Measurements from ENCODE around the gene CLEC3B. TPM values are rescaled to one million over a fixed set of nuclear protein-coding genes. Genes with fewer than 3 reads are reported as not detected.

CLEC3B gene
- total and polyA plus RNA-seq, 2 donors (not counting 3 experiments of a cell fraction or from before 2014, with no cell fraction given): 1.8 TPM; not detected in 1

DNA sequence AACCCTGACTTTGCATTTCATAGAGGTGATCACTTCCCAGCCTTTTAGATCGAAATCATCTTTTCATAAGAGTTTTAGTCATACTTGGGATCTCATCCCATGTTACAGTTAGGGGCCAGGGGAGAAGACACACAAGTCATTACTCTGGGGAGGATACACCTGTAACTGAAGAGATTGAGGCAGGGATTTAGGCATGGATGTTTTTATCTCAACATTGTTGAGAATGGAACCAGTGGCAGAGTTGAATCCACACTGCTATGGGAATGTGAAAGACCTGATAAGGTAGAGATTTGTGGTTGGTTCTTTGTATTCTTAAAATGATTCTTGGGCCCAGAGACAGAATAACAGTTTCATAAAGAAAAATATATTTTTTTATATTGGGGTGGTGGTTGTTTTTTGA lies 16.2 kb upstream of the CLEC3B start:
- Histone ChIP-seq H3K4me2 (ENCODE audit: insufficient read depth, low read length) (no peak overlapping the region), H3K9me3 (replicated peaks; ENCODE audit: control insufficient read depth, insufficient read depth, low read length) (no peaks in the 10 kb centered on the region), H3K4me3 (replicated peaks in 1 of 3; ENCODE audit: insufficient read depth in 1 of 3, low read depth in 1 of 3, low read length in 3 of 3) (no peak overlapping the region), H4K20me1 (replicated peaks; ENCODE audit: control insufficient read depth, extremely low read depth, insufficient read depth, low read length) (no peaks in the 10 kb centered on the region), H3K9ac (replicated peaks; ENCODE audit: extremely low read depth, insufficient read depth, low read length) (no peak overlapping the region), H3K27ac (ENCODE audit: insufficient read depth, low read depth, low read length) (no peak overlapping the region), H3K79me2 (ENCODE audit: control insufficient read depth, insufficient read depth, low read length) (no peaks in the 10 kb centered on the region), H3K9me1 (replicated peaks; ENCODE audit: control insufficient read depth, extremely low read depth, insufficient read depth, low read length) (no peaks in the 10 kb centered on the region), H3K36me3 (ENCODE audit: control insufficient read depth in 2 of 2, extremely low read depth in 1 of 2, insufficient read depth in 2 of 2, low read length in 2 of 2) (peaks cover 0 to 3% of the 10 kb centered on the region in 2 experiments), H2AFZ (ENCODE audit: low read depth, low read length) (no peak overlapping the region), H3K27me3 (ENCODE audit: control insufficient read depth in 2 of 2, insufficient read depth in 2 of 2, low read length in 2 of 2) (no peaks in the 10 kb centered on the region), H3K4me1 (ENCODE audit: control insufficient read depth, extremely low read depth, insufficient read depth, low read length) (peaks cover 23% of the 10 kb centered on the region)
- dilution Hi-C loops (cut with MboI; ENCODE audit: extremely low pct_ligation_motif_present, low sequenced_read_pairs): no loop called here
- BruUV-seq (replicated peaks): no TSS peak
- no peak for FAIRE-seq
- TF ChIP-seq POLR2AphosphoS5 (IDR thresholded peaks at IDR 0.05; ENCODE audit: insufficient read depth, low read depth, low read length) (no peak), POLR2A (IDR thresholded peaks at IDR 0.05; ENCODE audit: low read depth, low read length) (no peak), MAX (IDR thresholded peaks at IDR 0.05; ENCODE audit: insufficient read depth, insufficient read length) (no peak), FOS (IDR thresholded peaks at IDR 0.05; ENCODE audit: borderline replicate concordance, insufficient read depth, low read length) (no peak), MYC (IDR thresholded peaks at IDR 0.05; ENCODE audit: low read depth, low read length) (no peak), GATA2 (IDR thresholded peaks at IDR 0.05; ENCODE audit: insufficient read depth, insufficient read length, low read depth, low read length) (no peak), EZH2 (IDR thresholded peaks at IDR 0.05; ENCODE audit: borderline replicate concordance, low read depth, low read length, severe bottlenecking) (no peak), JUN (IDR thresholded peaks at IDR 0.05; ENCODE audit: borderline replicate concordance, insufficient read depth, insufficient read length, low read depth) (no peak)
- TF ChIP-seq, protein P1, sequence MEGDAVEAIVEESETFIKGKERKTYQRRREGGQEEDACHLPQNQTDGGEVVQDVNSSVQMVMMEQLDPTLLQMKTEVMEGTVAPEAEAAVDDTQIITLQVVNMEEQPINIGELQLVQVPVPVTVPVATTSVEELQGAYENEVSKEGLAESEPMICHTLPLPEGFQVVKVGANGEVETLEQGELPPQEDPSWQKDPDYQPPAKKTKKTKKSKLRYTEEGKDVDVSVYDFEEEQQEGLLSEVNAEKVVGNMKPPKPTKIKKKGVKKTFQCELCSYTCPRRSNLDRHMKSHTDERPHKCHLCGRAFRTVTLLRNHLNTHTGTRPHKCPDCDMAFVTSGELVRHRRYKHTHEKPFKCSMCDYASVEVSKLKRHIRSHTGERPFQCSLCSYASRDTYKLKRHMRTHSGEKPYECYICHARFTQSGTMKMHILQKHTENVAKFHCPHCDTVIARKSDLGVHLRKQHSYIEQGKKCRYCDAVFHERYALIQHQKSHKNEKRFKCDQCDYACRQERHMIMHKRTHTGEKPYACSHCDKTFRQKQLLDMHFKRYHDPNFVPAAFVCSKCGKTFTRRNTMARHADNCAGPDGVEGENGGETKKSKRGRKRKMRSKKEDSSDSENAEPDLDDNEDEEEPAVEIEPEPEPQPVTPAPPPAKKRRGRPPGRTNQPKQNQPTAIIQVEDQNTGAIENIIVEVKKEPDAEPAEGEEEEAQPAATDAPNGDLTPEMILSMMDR (IDR thresholded peaks at IDR 0.05; ENCODE audit: extremely low read depth in 1 of 2, insufficient read depth in 1 of 2, low read depth in 1 of 2, low read length in 2 of 2): no peak
- DNase-seq (ENCODE audit: low read depth, low spot score): no peak
- POLR2A ChIA-PET: no interaction called here
- intact Hi-C loops (cut with micrococcal nuclease): no loop called here
- CTCF ChIA-PET: no interaction called here
